ENCODE results near the gene CPED1.
A peak's percentile ranks its signal among the peaks of the same experiment; 100 is the strongest.
"Not testable (repeated sequence)": the region's sequence is repeated elsewhere in the genome, so short reads cannot be mapped to it uniquely, and the experiment has no call there.

The CPED1 gene

GRCh38 chr7:121197455-121197854 is 208.9 kb downstream of the CPED1 start:
- DNase-seq, result no peak

GRCh38 chr7:121198502-121198901 is 210.0 kb downstream of the CPED1 start:
- DNase-seq, result no peak

- no peak for DNase-seq
Observed at GRCh38 chr7:121202125-121202524, 213.6 kb downstream of the CPED1 start.

GRCh38 chr7:121202834-121203233 is 214.3 kb downstream of the CPED1 start:
- no peak for DNase-seq

GRCh38 chr7:121204537-121204936 is 216.0 kb downstream of the CPED1 start:
- no peak for DNase-seq

GRCh38 chr7:121205777-121206176 is 217.3 kb downstream of the CPED1 start:
- no peak for DNase-seq

GRCh38 chr7:121211253-121211652 is 222.7 kb downstream of the CPED1 start:
- DNase-seq, result no peak

GRCh38 chr7:121212036-121212435 is 223.5 kb downstream of the CPED1 start:
- no peak for DNase-seq

- no peak for DNase-seq
Observed at GRCh38 chr7:121214657-121215056, 226.1 kb downstream of the CPED1 start.

GRCh38 chr7:121219026-121219425 is 230.5 kb downstream of the CPED1 start:
- no peak for DNase-seq

GRCh38 chr7:121221108-121221507 is 232.6 kb downstream of the CPED1 start:
- not testable (repeated sequence) for DNase-seq

- DNase-seq, result no peak
Observed at GRCh38 chr7:121228779-121229178, 240.3 kb downstream of the CPED1 start.

- DNase-seq, result no peak
Observed at GRCh38 chr7:121235201-121235600, 246.7 kb downstream of the CPED1 start.

- no peak for DNase-seq
Observed at GRCh38 chr7:121237601-121238000, 249.1 kb downstream of the CPED1 start.

GRCh38 chr7:121244120-121244870 is 255.8 kb downstream of the CPED1 start:
- peak; percentile 97 for DNase-seq

- DNase-seq, result not testable (repeated sequence)
Observed at GRCh38 chr7:121251367-121251766, 262.9 kb downstream of the CPED1 start.

- DNase-seq, result not testable (repeated sequence)
Observed at GRCh38 chr7:121252523-121253235, 264.2 kb downstream of the CPED1 start.

- DNase-seq, result no peak
Observed at GRCh38 chr7:121259826-121260225, 271.3 kb downstream of the CPED1 start.

- no peak for DNase-seq
Observed at GRCh38 chr7:121261207-121261884, 272.8 kb downstream of the CPED1 start.

GRCh38 chr7:121262221-121262620 is 273.7 kb downstream of the CPED1 start:
- DNase-seq, result no peak

- no peak for DNase-seq
Observed at GRCh38 chr7:121262969-121263368, 274.5 kb downstream of the CPED1 start.

- DNase-seq, result no peak
Observed at GRCh38 chr7:121266307-121266894, 277.9 kb downstream of the CPED1 start.

- no peak for DNase-seq
Observed at GRCh38 chr7:121267612-121268011, 279.1 kb downstream of the CPED1 start.

Data from NCI-H446 treated with DMSO at 0.1 percent for 48 hours (cell line).